ENCODE results near the gene SERPINI1. TPM values are rescaled to one million over a fixed set of nuclear protein-coding genes. Genes with fewer than 3 reads are reported as not detected.

Gene SERPINI1, protein sequence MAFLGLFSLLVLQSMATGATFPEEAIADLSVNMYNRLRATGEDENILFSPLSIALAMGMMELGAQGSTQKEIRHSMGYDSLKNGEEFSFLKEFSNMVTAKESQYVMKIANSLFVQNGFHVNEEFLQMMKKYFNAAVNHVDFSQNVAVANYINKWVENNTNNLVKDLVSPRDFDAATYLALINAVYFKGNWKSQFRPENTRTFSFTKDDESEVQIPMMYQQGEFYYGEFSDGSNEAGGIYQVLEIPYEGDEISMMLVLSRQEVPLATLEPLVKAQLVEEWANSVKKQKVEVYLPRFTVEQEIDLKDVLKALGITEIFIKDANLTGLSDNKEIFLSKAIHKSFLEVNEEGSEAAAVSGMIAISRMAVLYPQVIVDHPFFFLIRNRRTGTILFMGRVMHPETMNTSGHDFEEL
- 0.19 and 0.34 TPM in 2 replicates for total RNA-seq (2014; rRNA removed; shearing (Covaris generic))

DNA sequence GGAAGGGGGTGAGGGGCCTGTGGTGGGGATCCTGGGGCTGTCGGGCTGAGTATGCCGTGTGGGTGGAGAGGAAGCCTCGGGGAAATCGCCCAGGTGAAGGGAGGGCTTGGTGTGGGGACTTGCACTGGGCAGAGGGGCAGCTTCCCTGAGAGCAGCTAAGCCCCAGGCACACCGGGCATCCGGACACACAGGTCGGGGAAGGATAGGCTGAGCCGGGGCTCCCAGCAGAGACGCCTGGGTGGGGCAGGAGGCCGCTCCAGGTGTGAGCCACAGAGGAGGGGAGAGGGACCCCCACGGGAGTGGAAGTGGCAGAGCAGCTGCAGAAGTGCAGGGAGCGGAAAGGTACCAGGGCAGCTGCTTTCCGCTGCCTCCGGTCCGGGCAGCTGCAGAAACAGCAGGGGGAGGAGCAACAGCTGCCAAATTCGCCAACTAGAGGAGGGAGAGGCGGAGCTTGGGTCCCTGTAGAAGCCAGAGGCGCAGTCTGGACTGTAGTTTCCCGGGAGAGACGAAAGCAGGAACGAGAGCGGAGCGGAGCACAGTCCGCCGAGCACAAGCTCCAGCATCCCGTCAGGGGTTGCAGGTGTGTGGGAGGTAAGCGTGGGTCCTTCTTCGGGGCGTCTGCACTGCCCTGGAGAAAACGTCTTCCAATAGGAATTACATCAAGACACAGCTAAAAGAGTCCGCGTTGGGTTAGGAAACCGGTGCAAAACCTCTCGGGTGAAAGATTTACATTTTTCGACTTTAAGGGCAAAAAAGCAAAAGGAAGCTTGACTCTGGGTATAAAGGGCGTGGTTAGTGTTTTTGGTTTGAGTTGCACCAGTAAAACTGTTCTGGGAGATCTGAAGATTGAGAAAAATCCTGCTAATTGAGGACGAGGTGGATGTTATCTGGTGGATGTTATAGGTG lies at the start of gene SERPINI1:
SERPINI1 (plus strand) TSS at position 489 of the 906 bp plus-strand sequence. CDS start 53,408 bp downstream, outside the sequence.
- no peaks in the 10 kb centered on the region for H3K36me3 ChIP-seq
- peak; percentile 79 to 86 for DNase-seq (ENCODE audit: low read depth in 1 of 2, low spot score in 2 of 2)
- H3K27me3 ChIP-seq (replicated peaks), result peaks cover 6% of the 10 kb centered on the region
- no peaks in the 10 kb centered on the region for H3K4me1 ChIP-seq (replicated peaks)
- H3K27ac ChIP-seq, result peak within 1 kb of the TSS; percentile 17; the same call in 1 of the 2 replicates
- peak within 1 kb of the TSS; percentile 72 for H3K4me3 ChIP-seq
- no peaks in the 10 kb centered on the region for H3K9me3 ChIP-seq (replicated peaks)

DNA sequence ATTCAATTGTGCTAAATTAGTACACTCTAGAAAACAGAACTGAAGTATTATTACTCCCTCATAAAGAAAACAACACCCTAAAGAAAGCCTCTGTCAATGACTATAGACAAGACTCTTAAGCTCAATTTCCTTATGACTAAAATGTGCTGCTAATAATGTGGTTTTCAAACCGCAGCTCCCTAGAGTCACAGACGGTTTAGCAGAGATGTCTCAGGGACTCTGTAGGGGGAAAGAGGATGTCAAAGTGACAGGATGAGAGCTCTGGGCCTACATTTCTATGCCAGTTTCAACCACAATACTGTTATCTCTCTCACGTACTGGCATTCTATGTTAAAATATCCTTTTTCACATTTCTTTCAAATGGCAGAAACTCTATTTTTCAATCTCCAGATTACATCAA lies 44.2 kb upstream of the SERPINI1 start:
- DNase-seq (ENCODE audit: low read depth in 1 of 2, low spot score in 2 of 2), result no peak
- Histone ChIP-seq H3K4me1 (replicated peaks) (no peaks in the 10 kb centered on the region), H3K27me3 (replicated peaks) (no peaks in the 10 kb centered on the region), H3K27ac (no peak overlapping the region), H3K36me3 (peaks cover 24% of the 10 kb centered on the region), H3K9me3 (replicated peaks) (no peaks in the 10 kb centered on the region), H3K4me3 (no peak overlapping the region)

DNA sequence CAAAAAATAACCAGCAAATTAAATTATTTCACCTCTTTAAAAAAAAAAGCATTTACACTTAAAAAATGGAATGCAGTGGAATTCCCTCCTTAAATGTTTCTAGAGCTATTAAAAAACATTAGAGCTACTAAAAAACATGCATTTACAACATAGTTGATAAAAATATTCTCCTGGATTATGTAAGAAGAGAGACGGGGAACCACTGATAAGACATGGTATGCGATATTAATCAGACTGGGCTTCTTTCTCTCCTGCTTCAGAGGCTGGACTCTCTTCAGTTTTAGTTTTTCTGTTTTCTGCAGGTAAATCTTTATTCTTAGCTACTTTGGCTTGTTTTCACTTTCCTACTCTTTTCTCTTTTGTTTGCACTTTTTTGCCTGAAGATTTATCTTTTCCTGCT lies 41.4 kb upstream of the SERPINI1 start:
- peaks cover 19% of the 10 kb centered on the region for H3K36me3 ChIP-seq
- no peak overlapping the region for H3K27ac ChIP-seq
- H3K9me3 ChIP-seq (replicated peaks), result no peaks in the 10 kb centered on the region
- DNase-seq (ENCODE audit: low read depth in 1 of 2, low spot score in 2 of 2), result no peak
- no peak overlapping the region for H3K4me3 ChIP-seq
- H3K4me1 ChIP-seq (replicated peaks), result no peaks in the 10 kb centered on the region
- H3K27me3 ChIP-seq (replicated peaks), result no peaks in the 10 kb centered on the region

DNA sequence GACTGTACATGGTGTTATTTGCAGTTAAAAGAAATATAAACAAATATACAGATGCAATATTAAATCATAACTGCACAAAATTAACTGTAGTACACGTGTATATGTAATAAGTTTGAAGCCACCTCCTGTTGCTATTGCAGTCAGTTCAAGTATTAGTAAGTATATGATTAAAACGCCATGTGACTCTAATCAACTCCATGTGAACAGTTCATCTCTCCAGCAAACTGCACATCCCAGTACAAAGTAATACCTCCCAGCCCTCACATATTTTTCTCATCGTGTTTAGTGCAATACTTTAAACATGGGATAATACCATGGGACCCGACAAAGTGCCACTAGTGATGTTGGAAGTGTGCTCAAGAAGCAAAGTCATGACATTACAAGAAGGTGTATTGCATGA lies 35.5 kb upstream of the SERPINI1 start:
- no peaks in the 10 kb centered on the region for H3K4me1 ChIP-seq (replicated peaks)
- no peak overlapping the region for H3K4me3 ChIP-seq
- no peak for DNase-seq (ENCODE audit: low read depth in 1 of 2, low spot score in 2 of 2)
- H3K9me3 ChIP-seq (replicated peaks), result no peaks in the 10 kb centered on the region
- no peaks in the 10 kb centered on the region for H3K27me3 ChIP-seq (replicated peaks)
- peaks cover 10% of the 10 kb centered on the region for H3K36me3 ChIP-seq
- no peak overlapping the region for H3K27ac ChIP-seq

DNA sequence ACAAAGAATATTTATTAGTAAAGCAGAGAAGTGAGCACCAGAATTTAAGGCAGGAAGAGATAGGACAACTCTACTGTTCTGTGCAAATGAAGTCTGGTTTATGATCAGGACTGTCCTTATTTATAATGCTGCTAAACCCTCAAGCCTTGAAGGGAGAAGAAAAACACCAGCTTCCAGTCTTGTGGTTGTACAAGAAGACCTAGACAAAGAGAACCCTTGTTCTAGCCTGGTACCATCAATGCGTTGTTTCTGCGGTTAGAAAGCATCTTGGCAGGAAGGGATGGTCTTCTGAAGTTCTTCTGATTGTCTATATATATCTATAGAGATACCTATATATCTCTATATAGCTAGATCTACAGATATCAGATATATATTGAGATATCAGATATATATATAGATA lies 34.6 kb upstream of the SERPINI1 start:
- H3K9me3 ChIP-seq (replicated peaks), result no peaks in the 10 kb centered on the region
- no peak overlapping the region for H3K4me3 ChIP-seq
- no peaks in the 10 kb centered on the region for H3K4me1 ChIP-seq (replicated peaks)
- no peak for DNase-seq (ENCODE audit: low read depth in 1 of 2, low spot score in 2 of 2)
- peaks cover 6% of the 10 kb centered on the region for H3K36me3 ChIP-seq
- no peaks in the 10 kb centered on the region for H3K27me3 ChIP-seq (replicated peaks)
- no peak overlapping the region for H3K27ac ChIP-seq

DNA sequence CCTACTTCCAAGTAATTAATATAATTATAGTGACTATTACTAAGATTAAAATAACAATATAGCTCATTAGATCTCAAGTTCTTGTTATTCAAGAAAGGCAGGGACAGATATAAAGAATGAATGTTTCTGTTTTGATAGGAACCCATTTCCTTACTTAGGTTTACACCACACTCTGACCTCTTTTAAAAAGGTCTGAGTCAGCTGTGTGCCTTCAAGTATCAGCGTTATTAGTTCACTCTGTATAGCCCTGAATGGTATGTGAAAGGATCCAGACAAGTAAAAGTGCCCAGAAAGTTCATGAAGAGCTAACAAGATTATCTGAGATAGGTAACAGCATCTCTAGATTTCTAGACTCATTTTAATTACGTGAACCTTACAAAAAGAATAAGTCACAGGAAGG lies 29.7 kb upstream of the SERPINI1 start:
- no peaks in the 10 kb centered on the region for H3K9me3 ChIP-seq (replicated peaks)
- no peaks in the 10 kb centered on the region for H3K4me1 ChIP-seq (replicated peaks)
- no peak overlapping the region for H3K4me3 ChIP-seq
- H3K36me3 ChIP-seq, result peaks cover 16% of the 10 kb centered on the region; the same call in 1 of the 2 replicates
- no peak overlapping the region for H3K27ac ChIP-seq
- DNase-seq (ENCODE audit: low read depth in 1 of 2, low spot score in 2 of 2), result no peak
- H3K27me3 ChIP-seq (replicated peaks), result no peaks in the 10 kb centered on the region

DNA sequence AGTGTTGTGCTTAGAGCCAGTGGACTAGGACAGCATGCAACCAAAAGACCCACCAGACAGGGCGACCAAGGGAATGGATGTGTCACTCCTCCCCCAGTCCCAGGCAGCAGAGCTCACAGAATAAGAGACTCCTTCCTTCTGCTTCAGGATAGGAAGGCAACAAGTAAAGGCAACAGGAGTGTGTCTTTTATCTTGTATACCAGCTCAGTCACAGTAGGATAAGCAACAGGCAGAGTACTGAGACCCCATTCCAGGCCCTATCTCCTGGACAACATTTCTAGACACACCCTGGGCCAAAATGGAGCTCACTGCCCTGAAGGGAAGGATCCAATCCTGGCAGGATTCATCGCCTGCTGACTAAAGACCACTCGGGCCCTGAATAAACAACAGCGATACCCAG lies 25.8 kb upstream of the SERPINI1 start:
- Histone ChIP-seq H3K4me1 (replicated peaks) (no peaks in the 10 kb centered on the region), H3K36me3 (peaks cover 16% of the 10 kb centered on the region; the same call in 1 of the 2 replicates), H3K27ac (no peak overlapping the region), H3K4me3 (no peak overlapping the region), H3K9me3 (replicated peaks) (no peaks in the 10 kb centered on the region), H3K27me3 (replicated peaks) (no peaks in the 10 kb centered on the region)
- no peak for DNase-seq (ENCODE audit: low read depth in 1 of 2, low spot score in 2 of 2)

DNA sequence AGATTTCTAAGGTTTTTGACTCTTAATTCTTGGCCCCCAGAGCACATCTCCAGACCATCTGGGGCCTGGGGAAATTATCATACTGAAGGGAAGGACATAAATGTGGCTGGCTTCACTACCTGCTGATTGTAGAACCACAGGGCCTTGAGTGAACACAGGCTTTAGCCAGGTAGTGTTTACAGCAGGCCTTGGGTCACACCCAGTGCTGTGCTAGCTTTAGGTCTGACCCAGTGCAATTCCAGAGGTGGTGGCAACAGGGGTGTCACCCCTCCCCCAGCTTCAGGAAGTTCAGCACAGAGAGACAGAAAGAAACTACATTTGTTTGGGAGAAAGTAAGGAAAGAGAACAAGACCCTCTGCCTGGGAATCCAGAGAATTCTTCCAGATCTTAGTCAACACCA lies 25.0 kb upstream of the SERPINI1 start:
- no peak overlapping the region for H3K27ac ChIP-seq
- no peaks in the 10 kb centered on the region for H3K27me3 ChIP-seq (replicated peaks)
- DNase-seq (ENCODE audit: low read depth in 1 of 2, low spot score in 2 of 2), result no peak
- H3K9me3 ChIP-seq (replicated peaks), result no peaks in the 10 kb centered on the region
- H3K4me3 ChIP-seq, result no peak overlapping the region
- H3K4me1 ChIP-seq (replicated peaks), result no peaks in the 10 kb centered on the region
- peaks cover 18% of the 10 kb centered on the region for H3K36me3 ChIP-seq

DNA sequence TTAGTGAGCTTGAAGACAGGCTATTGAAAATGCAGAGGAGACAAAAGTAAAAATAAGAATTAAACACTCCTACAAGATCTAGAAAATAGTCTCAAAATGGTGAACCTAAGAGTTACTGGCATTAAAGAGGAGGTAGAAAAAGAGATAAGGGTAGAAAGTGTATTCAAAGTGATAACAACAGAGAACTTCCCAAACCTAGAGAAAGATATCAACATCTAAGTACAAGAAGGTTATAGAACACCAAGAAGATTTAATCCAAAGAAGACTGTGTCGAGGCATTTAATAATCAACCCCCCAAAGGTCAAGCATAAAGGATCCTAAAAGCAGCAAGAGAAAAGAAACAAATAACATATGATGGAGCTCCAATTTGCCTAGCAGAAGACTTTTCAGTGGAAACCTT lies 24.1 kb upstream of the SERPINI1 start:
- no peak overlapping the region for H3K4me3 ChIP-seq
- H3K27ac ChIP-seq, result no peak overlapping the region
- H3K9me3 ChIP-seq (replicated peaks), result no peaks in the 10 kb centered on the region
- H3K4me1 ChIP-seq (replicated peaks), result no peaks in the 10 kb centered on the region
- peaks cover 23% of the 10 kb centered on the region for H3K36me3 ChIP-seq
- no peaks in the 10 kb centered on the region for H3K27me3 ChIP-seq (replicated peaks)
- no peak for DNase-seq (ENCODE audit: low read depth in 1 of 2, low spot score in 2 of 2)

DNA sequence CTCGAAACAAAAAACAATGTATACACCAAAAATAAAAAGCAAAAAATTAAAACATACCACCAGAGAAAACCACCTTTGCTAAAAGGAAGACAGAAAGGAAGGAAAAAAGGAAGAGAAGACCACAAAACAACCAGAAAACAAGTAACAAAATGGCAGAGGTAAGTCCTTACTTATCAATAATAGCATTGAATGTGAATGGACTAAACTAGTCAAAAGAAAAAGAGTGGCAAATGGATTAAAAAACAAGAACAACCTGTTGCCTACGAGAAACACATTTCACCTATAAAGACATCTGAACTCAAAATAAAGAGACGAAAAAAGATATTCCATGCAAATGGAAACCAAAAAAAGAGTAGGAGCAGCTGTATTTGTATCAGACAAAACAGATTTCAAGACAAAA lies 23.1 kb upstream of the SERPINI1 start:
- Histone ChIP-seq H3K27me3 (replicated peaks) (no peaks in the 10 kb centered on the region), H3K27ac (no peak overlapping the region), H3K4me3 (no peak overlapping the region), H3K36me3 (peaks cover 20% of the 10 kb centered on the region), H3K9me3 (replicated peaks) (no peaks in the 10 kb centered on the region), H3K4me1 (replicated peaks) (no peaks in the 10 kb centered on the region)
- DNase-seq (ENCODE audit: low read depth in 1 of 2, low spot score in 2 of 2), result no peak

DNA sequence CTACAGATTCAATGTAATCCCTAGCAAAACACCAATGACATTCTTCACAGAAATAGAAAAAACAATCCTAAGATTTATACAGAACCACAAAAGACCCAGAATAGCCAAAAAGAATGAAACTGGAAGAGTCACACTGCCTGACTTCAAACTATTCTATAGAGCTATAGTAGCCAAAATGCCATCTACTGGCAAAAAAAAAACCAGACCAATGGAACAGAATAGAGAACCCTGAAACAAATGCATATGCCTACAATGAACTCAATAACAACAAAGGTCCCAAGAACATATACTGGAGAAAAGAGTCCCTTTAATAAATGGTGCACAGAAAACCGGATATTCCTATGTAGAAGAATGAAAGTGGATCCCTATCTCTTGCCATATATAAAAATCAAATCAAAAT lies 20.6 kb upstream of the SERPINI1 start:
- no peak for DNase-seq (ENCODE audit: low read depth in 1 of 2, low spot score in 2 of 2)
- H3K27ac ChIP-seq, result no peak overlapping the region
- H3K9me3 ChIP-seq (replicated peaks), result no peaks in the 10 kb centered on the region
- H3K4me1 ChIP-seq (replicated peaks), result no peaks in the 10 kb centered on the region
- H3K4me3 ChIP-seq, result no peak overlapping the region
- no peaks in the 10 kb centered on the region for H3K27me3 ChIP-seq (replicated peaks)
- H3K36me3 ChIP-seq, result peaks cover 28% of the 10 kb centered on the region

DNA sequence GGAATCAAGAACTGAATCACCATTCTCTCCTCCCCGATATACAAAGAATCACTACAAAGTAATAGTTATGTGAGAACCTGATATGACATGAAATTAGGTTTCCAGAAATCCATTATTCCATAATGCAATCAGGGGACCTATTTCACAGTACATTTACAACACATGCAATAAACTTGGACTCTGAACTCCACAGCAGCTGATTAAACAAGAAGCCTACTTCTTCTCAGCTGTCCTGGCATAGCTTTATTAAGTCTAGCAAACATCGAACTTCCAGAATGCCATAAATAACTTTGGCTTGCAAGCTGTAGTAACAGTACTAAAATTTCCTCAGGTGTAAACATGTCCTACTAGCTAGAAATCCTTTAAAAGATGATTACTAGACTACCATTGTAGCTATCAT lies 18.6 kb upstream of the SERPINI1 start:
- Histone ChIP-seq H3K36me3 (peaks cover 23% of the 10 kb centered on the region), H3K9me3 (replicated peaks) (no peaks in the 10 kb centered on the region), H3K27ac (no peak overlapping the region), H3K4me3 (no peak overlapping the region), H3K27me3 (replicated peaks) (no peaks in the 10 kb centered on the region), H3K4me1 (replicated peaks) (no peaks in the 10 kb centered on the region)
- DNase-seq (ENCODE audit: low read depth in 1 of 2, low spot score in 2 of 2), result no peak

DNA sequence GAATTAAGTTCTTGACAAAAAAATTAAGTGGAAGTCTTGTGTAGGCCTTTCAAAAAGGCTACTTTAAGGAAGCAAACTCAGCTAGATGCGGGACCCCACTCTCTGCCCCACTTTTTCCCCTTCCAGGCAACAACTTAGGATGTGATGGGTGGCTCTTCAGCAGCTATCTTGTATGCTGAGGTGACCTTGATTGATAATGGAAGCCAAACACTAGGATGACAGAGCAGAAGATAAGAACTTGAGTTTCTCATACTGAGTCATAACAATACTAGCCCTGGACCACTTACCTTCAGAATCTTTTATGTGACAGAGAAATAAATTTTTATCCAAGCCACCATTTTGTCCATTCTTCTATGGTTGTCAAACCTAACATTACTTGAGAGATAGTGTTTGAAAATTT lies 16.9 kb upstream of the SERPINI1 start:
- Histone ChIP-seq H3K4me1 (replicated peaks) (no peaks in the 10 kb centered on the region), H3K4me3 (no peak overlapping the region), H3K9me3 (replicated peaks) (no peaks in the 10 kb centered on the region), H3K27ac (no peak overlapping the region), H3K27me3 (replicated peaks) (no peaks in the 10 kb centered on the region), H3K36me3 (peaks cover 23% of the 10 kb centered on the region)
- DNase-seq (ENCODE audit: low read depth in 1 of 2, low spot score in 2 of 2), result no peak

DNA sequence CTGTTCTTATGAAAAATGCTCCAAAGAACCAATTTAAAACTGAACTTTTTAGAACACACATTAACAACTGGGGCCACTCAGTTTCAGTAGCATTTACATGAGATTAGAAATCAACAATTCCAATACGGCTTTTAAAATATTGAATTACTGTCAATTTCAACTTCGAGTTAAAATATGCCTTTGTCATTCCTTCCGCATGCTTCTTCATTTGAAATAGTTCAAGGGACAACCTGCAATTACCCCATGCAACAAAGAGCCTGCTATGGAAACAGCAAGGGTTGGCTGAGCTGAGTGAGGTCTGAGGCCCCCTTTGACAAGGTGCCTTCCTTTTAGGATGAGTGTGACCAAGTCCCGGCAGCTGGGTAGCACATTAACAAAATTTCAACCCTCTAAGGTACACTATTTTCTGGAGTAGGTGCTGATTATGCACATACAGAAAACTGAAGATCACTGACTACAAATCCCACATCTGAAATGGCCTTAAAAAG lies 12.5 kb upstream of the SERPINI1 start:
- Histone ChIP-seq H3K9me3 (replicated peaks) (no peaks in the 10 kb centered on the region), H3K36me3 (peaks cover 10% of the 10 kb centered on the region)

More for the DNA sequence above, 12.5 kb upstream of the SERPINI1 start:
- Histone ChIP-seq H3K4me1 (replicated peaks) (no peaks in the 10 kb centered on the region), H3K27me3 (replicated peaks) (no peaks in the 10 kb centered on the region), H3K4me3 (no peak overlapping the region), H3K27ac (no peak overlapping the region)
- DNase-seq (ENCODE audit: low read depth in 1 of 2, low spot score in 2 of 2), result no peak
